MM.1S (cell line): ENCODE results near the gene WASHC3.

ENCODE experiments used
- CTCF ChIP-seq: fragments of 300-600 bp; sonication (generic); IDR thresholded peaks from 2 replicates; pipeline ENCODE4 v1.5.1; 2016; ENCODE audit warnings: antibody characterized with exemption, low read length, mixed read lengths
- EZH2 ChIP-seq: fragments of 300-600 bp; sonication (generic); optimal IDR thresholded peaks from 2 replicates; pipeline ENCODE3; 2017; ENCODE audit warnings: low read depth, mild to moderate bottlenecking, antibody characterized with exemption, low read length, mixed read lengths

GRCh38 chr12:102010265-102010994, 51.4 kb downstream of the WASHC3 start:
- TF ChIP-seq CTCF (no peak), EZH2 (no peak)
